ENCODE results near the gene UBE2D4. TPM values are rescaled to one million over a fixed set of nuclear protein-coding genes. Genes with fewer than 3 reads are reported as not detected.

Gene UBE2D4
- total RNA-seq, 1 experiment from 2014 or later = 29.3 TPM

DNA sequence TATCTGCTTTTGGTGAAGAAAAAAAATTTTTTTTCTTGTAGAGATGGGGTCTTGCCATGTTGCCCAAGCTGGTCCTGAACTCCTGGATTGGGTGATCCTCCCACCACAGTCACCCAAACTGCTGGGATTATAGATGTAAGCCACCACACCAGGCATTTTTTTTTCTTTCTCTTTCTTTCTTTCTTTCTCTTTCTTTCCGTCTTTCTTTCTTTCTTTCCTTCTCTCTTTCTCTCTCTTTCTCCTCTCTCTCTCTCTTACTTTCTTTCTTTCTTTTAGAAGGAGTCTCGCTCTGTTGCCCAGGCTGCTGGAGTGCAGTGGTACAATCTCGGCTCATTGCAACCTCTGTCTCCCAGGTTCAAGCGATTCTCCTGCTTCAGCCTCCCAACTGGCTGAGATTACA lies 3.5 kb upstream of the UBE2D4 start:
- H3K79me2 ChIP-seq (ENCODE audit: low read length) = peaks cover 49% of the 10 kb centered on the region
- no peak for DNase-seq
- no peaks in the 10 kb centered on the region for H4K20me1 ChIP-seq (ENCODE audit: insufficient read depth, low read depth, low read length)
- H3K4me2 ChIP-seq (ENCODE audit: low read depth, low read length, poor library complexity, severe bottlenecking) = no peak overlapping the region
- no peak overlapping the region for H2AFZ ChIP-seq (ENCODE audit: low read length)
- H3K4me1 ChIP-seq (ENCODE audit: low read length) = peaks cover 21% of the 10 kb centered on the region
- H3K27me3 ChIP-seq (ENCODE audit: low read length) = no peaks in the 10 kb centered on the region
- no peaks in the 10 kb centered on the region for H3K9me2 ChIP-seq (replicated peaks; ENCODE audit: insufficient read depth, low read length)
- no peak overlapping the region for H3K27ac ChIP-seq (ENCODE audit: low read length)
- H3K36me3 ChIP-seq (ENCODE audit: insufficient read depth, low read length) = no peaks in the 10 kb centered on the region; the same call in none of the 2 replicates
- no peaks in the 10 kb centered on the region for H3K9me3 ChIP-seq (ENCODE audit: low read length)
- H3K4me3 ChIP-seq (ENCODE audit: low read length) = no peak overlapping the region
- H3K9ac ChIP-seq (ENCODE audit: low read length) = no peak overlapping the region

DNA sequence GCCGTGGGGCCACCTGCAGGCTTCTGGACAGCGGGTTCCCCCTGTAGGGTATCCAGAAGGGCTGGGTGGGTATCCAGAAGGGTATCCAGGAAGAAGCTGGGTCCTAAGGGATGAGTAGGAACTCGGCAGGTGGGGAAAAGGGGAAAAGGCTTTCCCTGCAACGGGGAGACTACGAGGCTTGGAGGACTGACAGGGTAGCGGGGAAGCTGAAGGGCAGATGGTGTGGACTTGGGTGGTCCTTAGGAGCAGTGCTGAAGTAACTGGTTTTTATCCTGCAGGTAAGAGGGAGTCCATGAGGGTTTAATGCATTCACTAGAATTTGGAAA lies 525 bp downstream of the UBE2D4 start:
- peak overlapping the region; percentile 76 for H3K4me3 ChIP-seq (ENCODE audit: low read length)
- DNase-seq = no peak
- H3K27ac ChIP-seq (ENCODE audit: low read length) = peak overlapping the region; percentile 81
- no peaks in the 10 kb centered on the region for H3K9me2 ChIP-seq (replicated peaks; ENCODE audit: insufficient read depth, low read length)
- H3K79me2 ChIP-seq (ENCODE audit: low read length) = peaks cover 54% of the 10 kb centered on the region
- peak overlapping the region; percentile 94 for H3K9ac ChIP-seq (ENCODE audit: low read length)
- H2AFZ ChIP-seq (ENCODE audit: low read length) = peak overlapping the region; percentile 86; the same call in 1 of the 2 replicates
- H3K9me3 ChIP-seq (ENCODE audit: low read length) = no peaks in the 10 kb centered on the region; the same call in 1 of the 2 replicates
- no peaks in the 10 kb centered on the region for H4K20me1 ChIP-seq (ENCODE audit: insufficient read depth, low read depth, low read length)
- peaks cover 6% of the 10 kb centered on the region for H3K36me3 ChIP-seq (ENCODE audit: insufficient read depth, low read length)
- H3K4me2 ChIP-seq (ENCODE audit: low read depth, low read length, poor library complexity, severe bottlenecking) = peak overlapping the region; percentile 90
- peaks cover 21% of the 10 kb centered on the region for H3K4me1 ChIP-seq (ENCODE audit: low read length)
- no peaks in the 10 kb centered on the region for H3K27me3 ChIP-seq (ENCODE audit: low read length)

DNA sequence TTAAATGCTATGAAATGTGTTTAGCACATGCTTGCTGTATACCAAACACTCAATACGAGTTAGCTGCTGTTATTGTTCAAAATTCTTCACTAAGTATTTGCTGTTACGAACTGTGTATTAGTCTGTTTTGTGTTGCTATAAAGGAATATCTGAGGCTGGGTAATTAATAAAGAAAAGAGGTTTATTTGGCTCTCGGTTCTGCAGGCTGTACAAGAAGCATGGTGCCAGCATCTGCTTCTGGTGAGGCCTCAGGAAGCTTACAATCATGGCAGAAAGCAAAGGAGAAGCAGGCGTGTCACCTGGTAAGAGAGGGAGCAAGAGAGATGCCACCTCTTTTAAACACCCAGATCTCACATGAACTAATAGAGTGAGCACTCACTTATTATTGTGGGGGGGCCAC lies 1.6 kb downstream of the UBE2D4 start:
- peaks cover 21% of the 10 kb centered on the region for H3K4me1 ChIP-seq (ENCODE audit: low read length)
- peak overlapping the region; percentile 90 for H3K4me2 ChIP-seq (ENCODE audit: low read depth, low read length, poor library complexity, severe bottlenecking)
- H3K9ac ChIP-seq (ENCODE audit: low read length) = no peak overlapping the region
- peaks cover 6% of the 10 kb centered on the region for H3K36me3 ChIP-seq (ENCODE audit: insufficient read depth, low read length)
- no peak overlapping the region for H3K27ac ChIP-seq (ENCODE audit: low read length)
- H3K9me2 ChIP-seq (replicated peaks; ENCODE audit: insufficient read depth, low read length) = no peaks in the 10 kb centered on the region
- no peaks in the 10 kb centered on the region for H3K27me3 ChIP-seq (ENCODE audit: low read length)
- H3K79me2 ChIP-seq (ENCODE audit: low read length) = peaks cover 49% of the 10 kb centered on the region
- DNase-seq = no peak
- H4K20me1 ChIP-seq (ENCODE audit: insufficient read depth, low read depth, low read length) = no peaks in the 10 kb centered on the region
- H3K4me3 ChIP-seq (ENCODE audit: low read length) = peak overlapping the region; percentile 76; the same call in 1 of the 2 replicates
- H3K9me3 ChIP-seq (ENCODE audit: low read length) = no peaks in the 10 kb centered on the region; the same call in 1 of the 2 replicates
- no peak overlapping the region for H2AFZ ChIP-seq (ENCODE audit: low read length)

DNA sequence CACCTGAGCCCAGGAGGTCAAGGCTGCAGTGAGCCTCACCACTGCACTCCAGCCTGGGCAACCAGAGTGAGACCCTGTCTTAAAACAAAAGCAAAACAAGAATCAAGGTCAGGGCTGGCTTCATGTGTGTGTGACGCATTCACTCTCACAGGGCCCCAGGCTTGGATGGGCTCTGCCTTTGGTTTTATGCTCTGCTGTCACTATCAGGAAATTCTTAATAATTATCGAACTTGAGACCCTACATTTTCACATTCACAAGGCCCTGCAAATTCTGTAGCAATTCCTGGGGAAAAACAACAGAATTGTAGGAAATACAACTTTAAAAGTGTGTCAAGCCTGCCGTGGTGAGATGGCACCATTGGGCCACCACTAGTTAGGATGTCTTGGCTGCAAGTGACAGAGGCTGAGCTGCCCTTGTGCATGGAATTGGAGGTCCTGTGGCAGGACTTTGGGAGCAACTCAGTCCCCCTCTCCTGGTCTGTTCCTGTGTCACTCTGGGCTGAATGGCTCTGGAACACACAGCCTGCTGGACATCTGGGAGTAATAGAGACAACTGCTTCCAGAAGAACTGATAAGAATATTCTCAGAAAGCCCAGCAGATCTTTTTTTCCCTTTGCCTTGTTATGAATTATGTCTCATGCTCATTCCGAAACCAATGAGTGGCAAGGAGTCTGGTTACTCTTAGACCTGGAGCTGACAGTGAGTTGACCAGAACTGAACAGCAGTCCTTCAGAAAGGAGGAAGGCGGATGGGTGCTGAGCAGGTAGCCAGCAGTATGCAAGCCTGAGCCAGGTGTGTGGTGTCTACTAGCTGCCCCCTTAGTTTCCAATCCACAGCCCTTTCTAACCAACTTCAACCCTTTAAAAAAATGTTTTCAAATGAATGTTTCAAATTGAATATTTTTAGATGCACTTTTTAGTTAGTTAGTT lies 3.6 kb downstream of the UBE2D4 start:
- Histone ChIP-seq H3K27me3 (ENCODE audit: low read length) (no peaks in the 10 kb centered on the region), H3K4me2 (ENCODE audit: low read depth, low read length, poor library complexity, severe bottlenecking) (no peak overlapping the region), H2AFZ (ENCODE audit: low read length) (no peak overlapping the region), H3K4me3 (ENCODE audit: low read length) (no peak overlapping the region), H3K36me3 (ENCODE audit: insufficient read depth, low read length) (peaks cover 6% of the 10 kb centered on the region; the same call in 1 of the 2 replicates), H4K20me1 (ENCODE audit: insufficient read depth, low read depth, low read length) (no peaks in the 10 kb centered on the region), H3K9me3 (ENCODE audit: low read length) (no peaks in the 10 kb centered on the region; the same call in 1 of the 2 replicates), H3K9ac (ENCODE audit: low read length) (no peak overlapping the region), H3K79me2 (ENCODE audit: low read length) (peaks cover 32% of the 10 kb centered on the region), H3K4me1 (ENCODE audit: low read length) (peaks cover 20% of the 10 kb centered on the region), H3K9me2 (replicated peaks; ENCODE audit: insufficient read depth, low read length) (no peaks in the 10 kb centered on the region), H3K27ac (ENCODE audit: low read length) (no peak overlapping the region)
- no peak for DNase-seq

DNA sequence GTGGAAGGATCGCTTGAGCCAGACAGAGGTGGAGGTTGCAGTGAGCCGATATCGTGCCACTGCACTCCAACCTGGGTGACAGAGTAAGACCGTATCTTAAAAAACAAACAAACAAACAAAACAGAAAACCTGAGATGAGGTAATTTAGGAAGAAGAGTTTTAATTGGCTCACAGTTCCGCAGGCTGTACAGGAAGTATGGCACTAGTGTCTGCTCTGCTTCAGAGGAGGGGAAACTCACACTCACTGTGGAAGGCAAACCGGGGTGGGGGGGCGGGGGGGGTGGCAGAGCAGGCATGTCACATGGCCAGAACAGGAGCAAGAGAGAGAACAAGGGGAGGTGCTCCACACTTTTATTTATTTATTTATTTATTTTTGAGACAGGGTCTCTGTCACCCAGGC lies 5.1 kb downstream of the UBE2D4 start:
- Histone ChIP-seq H3K4me3 (ENCODE audit: low read length) (no peak overlapping the region), H2AFZ (ENCODE audit: low read length) (no peak overlapping the region), H4K20me1 (ENCODE audit: insufficient read depth, low read depth, low read length) (no peaks in the 10 kb centered on the region), H3K9ac (ENCODE audit: low read length) (no peak overlapping the region), H3K36me3 (ENCODE audit: insufficient read depth, low read length) (peaks cover 6% of the 10 kb centered on the region; the same call in 1 of the 2 replicates), H3K9me3 (ENCODE audit: low read length) (no peaks in the 10 kb centered on the region; the same call in 1 of the 2 replicates), H3K79me2 (ENCODE audit: low read length) (peaks cover 21% of the 10 kb centered on the region), H3K27ac (ENCODE audit: low read length) (no peak overlapping the region), H3K4me1 (ENCODE audit: low read length) (peaks cover 9% of the 10 kb centered on the region), H3K4me2 (ENCODE audit: low read depth, low read length, poor library complexity, severe bottlenecking) (no peak overlapping the region), H3K27me3 (ENCODE audit: low read length) (no peaks in the 10 kb centered on the region), H3K9me2 (replicated peaks; ENCODE audit: insufficient read depth, low read length) (no peaks in the 10 kb centered on the region)
- no peak for DNase-seq

DNA sequence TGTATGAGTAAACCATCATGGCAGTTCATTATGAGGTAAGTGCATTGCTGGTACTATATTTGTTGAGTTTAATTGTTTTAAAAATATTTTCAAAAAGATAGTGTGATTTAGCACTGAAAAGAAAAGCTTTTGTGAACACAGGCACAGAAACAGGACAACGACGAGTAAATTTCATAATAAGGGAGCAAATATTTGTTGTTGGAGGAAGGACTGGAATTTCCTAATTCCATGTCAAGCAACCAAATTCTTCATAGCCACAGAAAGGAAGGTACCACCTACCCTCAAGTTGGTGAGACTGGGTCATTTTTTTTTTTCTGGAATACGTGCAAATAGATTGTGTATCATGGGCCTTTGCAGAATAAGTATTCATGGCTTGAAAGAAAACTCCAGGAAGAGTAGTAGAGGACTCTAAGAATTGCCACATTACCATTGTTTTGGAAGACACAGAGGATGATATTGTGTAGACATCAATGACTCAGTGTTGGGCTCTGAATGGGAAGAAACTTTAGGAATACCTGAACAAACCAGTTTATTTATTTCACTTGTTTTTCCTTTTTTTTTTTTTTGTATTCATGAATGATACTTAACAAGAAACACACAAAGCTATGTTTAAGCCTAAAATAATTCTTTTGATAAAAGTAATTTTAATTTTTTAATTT lies 7.8 kb downstream of the UBE2D4 start:
- H3K9me2 ChIP-seq (replicated peaks; ENCODE audit: insufficient read depth, low read length) = no peaks in the 10 kb centered on the region
- no peak overlapping the region for H3K9ac ChIP-seq (ENCODE audit: low read length)
- H3K36me3 ChIP-seq (ENCODE audit: insufficient read depth, low read length) = no peaks in the 10 kb centered on the region
- H3K4me1 ChIP-seq (ENCODE audit: low read length) = no peaks in the 10 kb centered on the region
- no peak overlapping the region for H3K27ac ChIP-seq (ENCODE audit: low read length)
- H3K4me3 ChIP-seq (ENCODE audit: low read length) = no peak overlapping the region
- no peak overlapping the region for H2AFZ ChIP-seq (ENCODE audit: low read length)
- H3K9me3 ChIP-seq (ENCODE audit: low read length) = no peaks in the 10 kb centered on the region
- no peaks in the 10 kb centered on the region for H4K20me1 ChIP-seq (ENCODE audit: insufficient read depth, low read depth, low read length)
- no peak for DNase-seq
- H3K4me2 ChIP-seq (ENCODE audit: low read depth, low read length, poor library complexity, severe bottlenecking) = no peak overlapping the region
- H3K79me2 ChIP-seq (ENCODE audit: low read length) = 0 out of 2 replicates have a peak, but pooled peaks cover 2% of the 10 kb centered on the region
- H3K27me3 ChIP-seq (ENCODE audit: low read length) = no peaks in the 10 kb centered on the region

DNA sequence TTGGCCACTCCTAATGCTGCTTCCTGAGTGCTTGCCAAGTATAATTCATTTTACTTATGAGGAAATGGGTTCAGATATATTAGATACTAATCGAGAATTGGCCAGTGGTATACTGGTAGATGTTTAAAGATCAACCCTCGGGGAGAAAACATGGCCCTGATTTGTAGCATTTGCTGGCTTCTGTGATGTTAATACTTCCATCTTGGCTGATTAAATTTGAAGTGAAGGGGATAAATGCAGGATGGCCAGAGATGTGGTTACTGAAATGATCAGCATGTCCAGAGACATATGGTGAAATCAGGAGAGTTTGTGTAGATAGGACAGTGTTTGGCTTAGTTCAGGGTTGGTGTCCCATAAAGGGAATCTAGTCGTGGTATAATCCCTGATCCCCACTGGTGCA lies 11.2 kb downstream of the UBE2D4 start:
- no peaks in the 10 kb centered on the region for H3K4me1 ChIP-seq (ENCODE audit: low read length)
- H2AFZ ChIP-seq (ENCODE audit: low read length) = no peak overlapping the region
- no peak overlapping the region for H3K9ac ChIP-seq (ENCODE audit: low read length)
- H3K27me3 ChIP-seq (ENCODE audit: low read length) = no peaks in the 10 kb centered on the region
- H3K9me2 ChIP-seq (replicated peaks; ENCODE audit: insufficient read depth, low read length) = no peaks in the 10 kb centered on the region
- H3K4me3 ChIP-seq (ENCODE audit: low read length) = no peak overlapping the region
- no peaks in the 10 kb centered on the region for H3K36me3 ChIP-seq (ENCODE audit: insufficient read depth, low read length)
- no peak overlapping the region for H3K27ac ChIP-seq (ENCODE audit: low read length)
- 0 out of 2 replicates have a peak, but pooled peaks cover 2% of the 10 kb centered on the region for H3K79me2 ChIP-seq (ENCODE audit: low read length)
- H3K4me2 ChIP-seq (ENCODE audit: low read depth, low read length, poor library complexity, severe bottlenecking) = no peak overlapping the region
- H3K9me3 ChIP-seq (ENCODE audit: low read length) = no peaks in the 10 kb centered on the region
- DNase-seq = no peak
- H4K20me1 ChIP-seq (ENCODE audit: insufficient read depth, low read depth, low read length) = no peaks in the 10 kb centered on the region

DNA sequence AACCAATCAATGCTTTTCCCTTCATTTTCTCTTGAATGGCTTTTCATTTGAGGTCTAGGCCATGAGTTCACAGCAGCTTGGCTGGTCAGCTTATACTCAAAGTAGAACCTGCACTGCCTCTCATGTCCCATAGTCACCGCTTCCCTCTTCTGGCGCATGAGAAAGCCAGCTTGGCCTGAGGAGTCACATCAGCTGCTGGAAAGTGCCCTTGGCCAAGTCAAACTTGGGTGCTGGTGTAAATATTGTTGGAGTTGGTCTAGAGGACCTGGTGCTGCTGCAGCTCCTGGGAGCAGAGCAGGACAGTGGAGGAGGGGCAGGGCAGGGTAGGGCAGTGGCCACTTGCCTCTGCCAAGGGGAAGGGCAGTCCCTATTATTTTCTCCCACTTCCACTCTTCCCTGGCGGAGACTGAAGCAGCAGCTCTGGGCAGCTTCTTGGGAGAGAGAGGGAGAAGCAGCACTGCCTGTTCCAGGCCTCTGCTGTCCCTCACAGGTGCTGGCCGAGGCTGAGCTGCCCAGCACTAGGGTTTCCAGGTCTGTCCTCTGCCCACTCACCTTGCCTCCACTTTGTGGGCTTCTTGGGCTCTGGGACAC lies 12.8 kb downstream of the UBE2D4 start:
- no peak for DNase-seq
- Histone ChIP-seq H3K79me2 (ENCODE audit: low read length) (0 out of 2 replicates have a peak, but pooled peaks cover 2% of the 10 kb centered on the region), H3K4me3 (ENCODE audit: low read length) (no peak overlapping the region), H2AFZ (ENCODE audit: low read length) (no peak overlapping the region), H3K27me3 (ENCODE audit: low read length) (no peaks in the 10 kb centered on the region), H3K36me3 (ENCODE audit: insufficient read depth, low read length) (no peaks in the 10 kb centered on the region), H4K20me1 (ENCODE audit: insufficient read depth, low read depth, low read length) (no peaks in the 10 kb centered on the region), H3K27ac (ENCODE audit: low read length) (no peak overlapping the region), H3K9ac (ENCODE audit: low read length) (no peak overlapping the region), H3K4me2 (ENCODE audit: low read depth, low read length, poor library complexity, severe bottlenecking) (no peak overlapping the region), H3K4me1 (ENCODE audit: low read length) (no peaks in the 10 kb centered on the region), H3K9me3 (ENCODE audit: low read length) (no peaks in the 10 kb centered on the region), H3K9me2 (replicated peaks; ENCODE audit: insufficient read depth, low read length) (no peaks in the 10 kb centered on the region)

Data from Karpas-422 (cell line).